NCI-H1417 treated with DMSO at 0.1 percent for 48 hours (cell line): ENCODE results near the gene CUL7.

ENCODE experiments used
- DNase-seq: peaks from one replicate; lab custom pipeline; 2025; lab: John Stamatoyannopoulos, UW

The CUL7 gene

GRCh38 chr6:43077333-43077809 is 23.7 kb upstream of the CUL7 start:
- DNase-seq, result no peak

GRCh38 chr6:43076464-43077332 is 23.0 kb upstream of the CUL7 start:
- no peak for DNase-seq

GRCh38 chr6:43075670-43076463 is 22.2 kb upstream of the CUL7 start, which contains the start of gene PTK7:
Gene PTK7 (plus strand): TSS chr6:43076314. CDS start chr6:43076489, 175 bp downstream.
- DNase-seq, result no peak

GRCh38 chr6:43074847-43075669 is 21.4 kb upstream of the CUL7 start:
- DNase-seq, result no peak

- no peak for DNase-seq
Observed at GRCh38 chr6:43070028-43070632, 16.5 kb upstream of the CUL7 start.

GRCh38 chr6:43062818-43063217 is 9.2 kb upstream of the CUL7 start:
- no peak for DNase-seq

- DNase-seq, result no peak
Observed at GRCh38 chr6:43061861-43062260, 8.2 kb upstream of the CUL7 start.

GRCh38 chr6:43060755-43061633 is 7.3 kb upstream of the CUL7 start:
- no peak for DNase-seq

- no peak for DNase-seq
Observed at GRCh38 chr6:43060034-43060754, 6.5 kb upstream of the CUL7 start.

GRCh38 chr6:43059168-43060033 is 5.8 kb upstream of the CUL7 start, which contains the start of the genes KLC4 and MRPL2:
Gene KLC4 (plus strand): TSS chr6:43059631. CDS start chr6:43061336, 1,705 bp downstream.
Gene MRPL2 (minus strand): TSS chr6:43059434. CDS start chr6:43059381, 53 bp downstream.
- DNase-seq, result peak; percentile 91

- no peak for DNase-seq
Observed at GRCh38 chr6:43058531-43058930, 4.9 kb upstream of the CUL7 start.

- no peak for DNase-seq
Observed at GRCh38 chr6:43055966-43056365, 2.3 kb upstream of the CUL7 start.

GRCh38 chr6:43054206-43054943 is 724 bp upstream of the CUL7 start:
- DNase-seq, result no peak

- DNase-seq, result no peak
Observed at GRCh38 chr6:43052842-43053544, 658 bp downstream of the CUL7 start.

- no peak for DNase-seq
Observed at GRCh38 chr6:43052225-43052841, 1.3 kb downstream of the CUL7 start.

GRCh38 chr6:43050981-43051380 is 2.7 kb downstream of the CUL7 start:
- no peak for DNase-seq

- DNase-seq, result no peak
Observed at GRCh38 chr6:43047998-43048397, 5.7 kb downstream of the CUL7 start.
